HG03066 (cell line): ENCODE measurements around the gene COPG2.
"Not testable (repeated sequence)": the region's sequence is repeated elsewhere in the genome, so short reads cannot be mapped to it uniquely, and the experiment has no call there.

Experiments used
- ATAC-seq: cut with Tn5 transposase; IDR thresholded peaks from one replicate; pipeline ENCODE4 v1.9.1; 2021; ENCODE audit warnings: low read depth; ENCODE audit not compliant: unreplicated experiment

Gene COPG2

GRCh38 chr7:130650611-130651120 lies 17.9 kb downstream of the COPG2 start:
- ATAC-seq, result no peak

- ATAC-seq, result peak; percentile 65
Measured at GRCh38 chr7:130649004-130649790, 19.4 kb downstream of the COPG2 start.

- peak; percentile 36 for ATAC-seq
Measured at GRCh38 chr7:130648580-130648979, 20.0 kb downstream of the COPG2 start.

- no peak for ATAC-seq
Measured at GRCh38 chr7:130642383-130642782, 26.2 kb downstream of the COPG2 start.

GRCh38 chr7:130641497-130641896 lies 27.1 kb downstream of the COPG2 start:
- ATAC-seq, result no peak

- no peak for ATAC-seq
Measured at GRCh38 chr7:130641040-130641439, 27.5 kb downstream of the COPG2 start.

GRCh38 chr7:130639388-130639787 lies 29.2 kb downstream of the COPG2 start:
- no peak for ATAC-seq

GRCh38 chr7:130632111-130632510 lies 36.4 kb downstream of the COPG2 start:
- no peak for ATAC-seq

- no peak for ATAC-seq
Measured at GRCh38 chr7:130628901-130629300, 39.6 kb downstream of the COPG2 start.

- no peak for ATAC-seq
Measured at GRCh38 chr7:130627775-130628174, 40.8 kb downstream of the COPG2 start.

- no peak for ATAC-seq
Measured at GRCh38 chr7:130622866-130623265, 45.7 kb downstream of the COPG2 start.

- no peak for ATAC-seq
Measured at GRCh38 chr7:130615583-130615982, 53.0 kb downstream of the COPG2 start.

GRCh38 chr7:130614449-130614848 lies 54.1 kb downstream of the COPG2 start:
- no peak for ATAC-seq

- no peak for ATAC-seq
Measured at GRCh38 chr7:130611218-130611617, 57.3 kb downstream of the COPG2 start.

- ATAC-seq, result not testable (repeated sequence)
Measured at GRCh38 chr7:130607066-130607465, 61.5 kb downstream of the COPG2 start.

- ATAC-seq, result no peak
Measured at GRCh38 chr7:130606161-130606560, 62.4 kb downstream of the COPG2 start.

- no peak for ATAC-seq
Measured at GRCh38 chr7:130598056-130598455, 70.5 kb downstream of the COPG2 start.

- no peak for ATAC-seq
Measured at GRCh38 chr7:130595986-130596385, 72.6 kb downstream of the COPG2 start.

- ATAC-seq, result no peak
Measured at GRCh38 chr7:130593033-130593432, 75.5 kb downstream of the COPG2 start.

- ATAC-seq, result not testable (repeated sequence)
Measured at GRCh38 chr7:130591464-130591863, 77.1 kb downstream of the COPG2 start.

- ATAC-seq, result not testable (repeated sequence)
Measured at GRCh38 chr7:130585932-130586331, 82.6 kb downstream of the COPG2 start.

GRCh38 chr7:130575110-130575509 lies 93.4 kb downstream of the COPG2 start:
- not testable (repeated sequence) for ATAC-seq
